ENCODE data around the gene TUBE1.

The TUBE1 gene

GRCh38 chr6:112087136-112087911 is at the start of gene TUBE1, which contains the start of gene FAM229B:
TSS of gene TUBE1 (minus strand) at chr6:112087482. CDS start at chr6:112087434, 48 bp downstream.
TSS of gene FAM229B (plus strand) at chr6:112087591. CDS start at chr6:112099284, 11,693 bp downstream.
- ChIA-PET POLR2A (ENCODE audit: low non-redundant PET) (interaction anchor here (0.6 kb wide), 1 partner anchor 236 kb away, joined by 3 read pairs; no protein-coding TSS in a partner anchor), CTCF (interaction anchor here (0.7 to 2.6 kb wide), 8 partner anchors 10 to 202 kb away, joined by 3 to 28 read pairs (median 4); no protein-coding TSS in a partner anchor)
- DNase-seq (ENCODE audit: low spot score): peak; percentile 71
- TF ChIP-seq CTCF (conservative IDR thresholded peaks at IDR 0.05; ENCODE audit: low read depth): no peak
- peak within 1 kb of the TSS; percentile 83 for H3K27ac ChIP-seq

- no peak overlapping the region for H3K27ac ChIP-seq
- DNase-seq (ENCODE audit: low spot score): peak; percentile 9
- ChIA-PET POLR2A (ENCODE audit: low non-redundant PET) (interaction anchor here (0.5 kb wide), 1 partner anchor 35 kb away, joined by 5 read pairs; no protein-coding TSS in a partner anchor), CTCF (interaction anchor here (1.2 kb wide), 1 partner anchor 32 kb away, joined by 3 read pairs; no protein-coding TSS in a partner anchor)
- no peak for TF ChIP-seq CTCF (conservative IDR thresholded peaks at IDR 0.05; ENCODE audit: low read depth)
Observed at GRCh38 chr6:112130878-112131277, 43.6 kb upstream of the TUBE1 start.

GRCh38 chr6:112128208-112128607 is 40.9 kb upstream of the TUBE1 start:
- TF ChIP-seq CTCF (conservative IDR thresholded peaks at IDR 0.05; ENCODE audit: low read depth): no peak
- POLR2A ChIA-PET (ENCODE audit: low non-redundant PET): no interaction called here
- DNase-seq (ENCODE audit: low spot score): no peak
- no peak overlapping the region for H3K27ac ChIP-seq
- CTCF ChIA-PET: no interaction called here

GRCh38 chr6:112123982-112124381 is 36.7 kb upstream of the TUBE1 start:
- no peak overlapping the region for H3K27ac ChIP-seq
- CTCF ChIA-PET: interaction anchor here (0.5 to 0.7 kb wide), 2 partner anchors 15 to 82 kb away, joined by 3 to 6 read pairs; no protein-coding TSS in a partner anchor
- no peak for TF ChIP-seq CTCF (conservative IDR thresholded peaks at IDR 0.05; ENCODE audit: low read depth)
- POLR2A ChIA-PET (ENCODE audit: low non-redundant PET): no interaction called here
- no peak for DNase-seq (ENCODE audit: low spot score)

GRCh38 chr6:112122756-112123155 is 35.5 kb upstream of the TUBE1 start:
- POLR2A ChIA-PET (ENCODE audit: low non-redundant PET): no interaction called here
- no peak for TF ChIP-seq CTCF (conservative IDR thresholded peaks at IDR 0.05; ENCODE audit: low read depth)
- DNase-seq (ENCODE audit: low spot score): no peak
- H3K27ac ChIP-seq: no peak overlapping the region
- CTCF ChIA-PET: interaction anchor here (0.6 kb wide), 1 partner anchor 40 kb away, joined by 3 read pairs; no protein-coding TSS in a partner anchor

- ChIA-PET POLR2A (ENCODE audit: low non-redundant PET) (no interaction called here), CTCF (no interaction called here)
- no peak for TF ChIP-seq CTCF (conservative IDR thresholded peaks at IDR 0.05; ENCODE audit: low read depth)
- no peak overlapping the region for H3K27ac ChIP-seq
- DNase-seq (ENCODE audit: low spot score): no peak
Observed at GRCh38 chr6:112118034-112118433, 30.8 kb upstream of the TUBE1 start.

Measured in RWPE1 (cell line).